Ovary (tissue), 3 donors: ENCODE measurements around the gene ZBTB33.

Experiments used
- POLR2A ChIP-seq: fragments of 450-650 bp; IDR thresholded peaks from one replicate; pipeline ENCODE4 v1.6.1; 2017; ENCODE audit warnings: antibody characterized with exemption, mild to moderate bottlenecking, moderate library complexity
- TF ChIP-seq, protein P1 (sequence below), 3 donors: fragments of 450-650 bp in 2 of 3; fragments of 200-600 bp in 1 of 3; IDR thresholded peaks; one replicate each; pipeline versions ENCODE4 v1.5.1 to v1.8.0; 2016 to 2022; ENCODE audit warnings: antibody characterized with exemption in 3 of 3, mild to moderate bottlenecking in 1 of 3
- donor health status: DM: no; HTN: no; CAD: no.

DNA sequence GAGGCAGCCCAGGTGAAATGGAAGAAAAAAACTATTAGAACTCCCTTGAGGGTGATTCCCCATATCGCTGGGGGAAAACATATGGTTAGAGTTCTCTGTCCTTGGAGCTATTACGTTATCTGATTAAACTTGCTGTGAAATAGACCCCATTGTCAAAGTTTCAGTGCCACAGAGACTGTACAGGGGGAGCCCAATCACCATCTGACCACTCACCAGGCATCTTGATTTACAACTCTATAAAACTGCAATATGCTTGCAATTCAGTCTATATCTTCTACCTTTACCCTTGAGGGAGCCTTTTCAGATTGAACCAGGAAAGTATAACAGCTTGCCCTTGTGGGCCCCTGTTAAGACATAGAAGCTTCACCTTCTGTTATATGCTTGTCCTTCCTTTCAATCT, 42.4 kb downstream of the ZBTB33 start:
- TF ChIP-seq, protein P1, sequence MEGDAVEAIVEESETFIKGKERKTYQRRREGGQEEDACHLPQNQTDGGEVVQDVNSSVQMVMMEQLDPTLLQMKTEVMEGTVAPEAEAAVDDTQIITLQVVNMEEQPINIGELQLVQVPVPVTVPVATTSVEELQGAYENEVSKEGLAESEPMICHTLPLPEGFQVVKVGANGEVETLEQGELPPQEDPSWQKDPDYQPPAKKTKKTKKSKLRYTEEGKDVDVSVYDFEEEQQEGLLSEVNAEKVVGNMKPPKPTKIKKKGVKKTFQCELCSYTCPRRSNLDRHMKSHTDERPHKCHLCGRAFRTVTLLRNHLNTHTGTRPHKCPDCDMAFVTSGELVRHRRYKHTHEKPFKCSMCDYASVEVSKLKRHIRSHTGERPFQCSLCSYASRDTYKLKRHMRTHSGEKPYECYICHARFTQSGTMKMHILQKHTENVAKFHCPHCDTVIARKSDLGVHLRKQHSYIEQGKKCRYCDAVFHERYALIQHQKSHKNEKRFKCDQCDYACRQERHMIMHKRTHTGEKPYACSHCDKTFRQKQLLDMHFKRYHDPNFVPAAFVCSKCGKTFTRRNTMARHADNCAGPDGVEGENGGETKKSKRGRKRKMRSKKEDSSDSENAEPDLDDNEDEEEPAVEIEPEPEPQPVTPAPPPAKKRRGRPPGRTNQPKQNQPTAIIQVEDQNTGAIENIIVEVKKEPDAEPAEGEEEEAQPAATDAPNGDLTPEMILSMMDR (IDR thresholded peaks at IDR 0.05) = no peak
- TF ChIP-seq POLR2A = no peak
